ENCODE results near the gene LCA5.
"Not testable (repeated sequence)": the region's sequence is repeated elsewhere in the genome, so short reads cannot be mapped to it uniquely, and the experiment has no call there.

Gene LCA5

DNA sequence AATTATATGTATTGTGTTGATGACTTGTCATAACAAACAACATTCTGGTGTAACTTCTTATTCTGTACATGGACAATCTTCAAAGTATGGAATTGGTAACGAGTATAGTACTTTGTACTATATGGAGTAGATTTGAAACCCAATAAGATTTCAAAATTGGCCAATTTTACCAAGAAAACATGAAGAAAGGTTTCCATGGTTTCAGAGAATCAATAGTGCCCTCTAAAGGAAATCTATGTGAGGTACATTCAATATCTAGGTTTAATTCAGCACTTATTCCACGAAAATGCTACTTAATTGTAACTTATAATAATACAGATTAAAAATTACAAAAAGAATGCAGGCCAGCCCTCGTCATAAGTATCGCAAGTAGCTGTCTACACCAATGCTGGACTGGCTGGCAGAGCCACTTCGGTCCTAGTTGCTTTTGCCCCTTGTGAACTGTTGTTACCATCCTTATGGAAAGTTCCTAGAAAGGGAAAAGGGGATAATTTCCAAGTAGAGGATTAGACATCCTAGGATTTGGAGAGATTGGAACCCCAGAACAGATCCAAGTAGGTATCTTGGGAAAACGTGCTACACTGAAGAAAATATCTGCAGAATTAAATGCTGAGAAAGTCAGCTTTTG lies 70.9 kb downstream of the LCA5 start:
- no peak for DNase-seq (ENCODE audit: low spot score)

DNA sequence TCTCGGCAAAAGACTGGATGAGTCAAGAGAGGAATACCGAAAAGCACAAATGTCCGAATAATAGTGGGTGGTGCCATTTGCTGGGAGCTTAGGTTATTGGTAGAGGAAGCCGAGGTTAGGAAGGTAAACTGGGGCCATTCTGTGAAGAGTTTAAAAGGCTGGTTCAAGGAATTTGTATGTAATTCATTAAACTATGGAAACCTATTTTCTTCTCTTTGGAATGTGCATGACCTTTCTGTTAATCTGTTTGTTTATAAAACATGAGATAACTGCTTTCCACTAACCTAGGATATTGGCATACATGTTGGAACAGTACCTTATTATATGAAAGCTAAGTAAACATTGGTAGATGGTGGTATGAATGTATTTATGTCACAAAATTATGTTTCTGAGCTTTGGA lies 71.8 kb downstream of the LCA5 start:
- no peak for DNase-seq (ENCODE audit: low spot score)

DNA sequence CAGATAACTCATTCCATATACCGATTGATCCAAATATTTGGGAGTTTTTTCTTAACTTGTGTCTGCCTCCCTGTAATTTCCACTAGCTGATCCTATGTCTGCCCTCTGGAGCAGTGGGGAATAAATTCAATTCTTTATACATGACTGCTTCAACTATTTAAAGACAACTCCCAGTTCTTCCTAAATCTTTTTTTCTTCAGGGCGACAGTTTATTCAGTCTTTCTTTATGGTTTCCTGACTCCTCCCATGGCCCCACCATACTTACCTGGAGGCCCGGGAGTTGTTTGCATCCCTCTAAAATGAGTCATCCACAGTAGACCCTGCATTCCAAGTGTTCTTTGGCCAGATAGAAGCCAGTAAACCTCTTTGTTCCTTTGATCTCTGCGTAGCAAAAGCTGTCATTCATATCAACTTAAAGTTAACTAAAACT lies 73.6 kb downstream of the LCA5 start:
- no peak for DNase-seq (ENCODE audit: low spot score)

DNA sequence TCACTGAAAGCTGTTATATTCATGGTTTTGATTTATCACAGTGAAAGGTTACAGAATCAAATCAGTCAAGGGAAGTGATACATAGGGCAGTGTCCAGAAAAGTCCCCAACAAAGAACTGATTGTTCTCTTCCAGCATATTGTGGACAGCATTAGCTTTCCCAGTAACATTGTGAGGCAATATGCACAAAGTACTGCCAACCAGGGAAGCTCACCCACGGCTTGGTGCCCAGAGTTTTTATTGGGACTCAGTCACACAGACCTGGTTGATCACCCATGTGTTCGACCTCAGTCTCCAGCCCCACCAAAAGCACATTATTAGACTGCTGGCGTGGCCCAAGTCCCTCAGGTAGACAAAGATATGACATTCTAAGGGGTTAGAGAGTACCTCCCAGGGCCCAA lies 76.0 kb downstream of the LCA5 start:
- no peak for DNase-seq (ENCODE audit: low spot score)

- DNase-seq (ENCODE audit: low spot score), result no peak
Observed at GRCh38 chr6:79455446-79455845, 81.8 kb downstream of the LCA5 start.

DNA sequence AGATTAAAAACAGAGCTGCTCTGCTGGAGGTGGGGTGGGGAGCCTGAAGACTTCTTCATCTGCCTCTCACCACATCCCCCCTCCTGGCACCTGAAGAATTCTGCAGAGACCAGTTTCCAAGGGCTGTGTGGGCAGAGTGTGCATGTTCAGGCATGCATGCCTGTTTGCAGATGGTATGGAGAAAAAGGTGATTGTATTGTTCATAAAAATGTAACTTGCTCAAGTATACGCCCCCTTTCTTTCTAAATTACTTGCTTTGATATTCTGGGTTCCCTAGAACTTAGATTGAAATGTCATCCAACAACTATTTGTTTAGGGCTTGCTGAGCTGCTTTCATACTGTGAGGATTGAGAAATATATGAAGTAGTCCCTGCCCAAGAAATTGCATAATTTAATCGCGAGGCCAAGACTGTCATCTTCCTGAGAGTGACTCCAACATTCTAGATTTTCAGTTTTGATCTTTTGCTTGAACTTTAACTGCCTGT lies 83.6 kb downstream of the LCA5 start:
- DNase-seq (ENCODE audit: low spot score), result no peak

- DNase-seq (ENCODE audit: low spot score), result no peak
Observed at GRCh38 chr6:79450984-79451383, 86.2 kb downstream of the LCA5 start.

DNA sequence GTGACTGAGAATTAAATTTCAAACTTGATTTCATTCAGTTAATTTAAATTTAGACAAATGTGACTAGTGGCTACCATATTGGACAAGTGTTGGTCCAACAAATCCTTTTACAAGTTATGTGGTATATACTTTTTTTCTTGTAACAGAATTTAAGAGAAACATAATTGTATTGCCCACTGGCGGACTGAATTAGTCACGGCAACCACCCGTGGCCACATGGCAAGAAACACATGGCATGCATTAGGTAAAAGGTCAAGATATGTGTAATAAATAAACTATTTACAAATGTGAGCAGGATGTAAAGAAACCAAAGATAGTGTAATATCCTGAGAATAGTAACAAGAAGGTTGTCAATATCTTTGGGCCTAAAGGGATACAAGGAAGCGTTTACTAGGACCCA lies 91.2 kb downstream of the LCA5 start:
- DNase-seq (ENCODE audit: low spot score), result no peak

DNA sequence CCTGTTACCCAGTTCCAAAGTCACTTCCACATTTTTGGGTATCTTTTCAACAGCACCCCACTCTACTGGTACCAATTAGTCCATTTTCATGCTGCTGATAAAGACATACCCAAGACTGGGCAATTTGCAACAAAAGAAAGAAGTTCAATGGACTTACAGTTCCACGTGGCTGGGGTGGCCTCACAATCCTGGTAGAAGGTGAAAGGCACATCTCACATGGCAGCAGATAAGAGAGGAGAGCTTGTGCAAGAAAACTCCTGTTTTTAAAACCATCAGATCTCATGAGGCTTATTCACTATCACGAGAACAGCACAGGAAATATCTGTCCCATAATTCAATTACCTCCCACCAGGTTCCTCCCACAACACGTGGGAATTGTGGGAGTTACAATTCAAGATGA lies 93.4 kb downstream of the LCA5 start:
- not testable (repeated sequence) for DNase-seq (ENCODE audit: low spot score)

DNA sequence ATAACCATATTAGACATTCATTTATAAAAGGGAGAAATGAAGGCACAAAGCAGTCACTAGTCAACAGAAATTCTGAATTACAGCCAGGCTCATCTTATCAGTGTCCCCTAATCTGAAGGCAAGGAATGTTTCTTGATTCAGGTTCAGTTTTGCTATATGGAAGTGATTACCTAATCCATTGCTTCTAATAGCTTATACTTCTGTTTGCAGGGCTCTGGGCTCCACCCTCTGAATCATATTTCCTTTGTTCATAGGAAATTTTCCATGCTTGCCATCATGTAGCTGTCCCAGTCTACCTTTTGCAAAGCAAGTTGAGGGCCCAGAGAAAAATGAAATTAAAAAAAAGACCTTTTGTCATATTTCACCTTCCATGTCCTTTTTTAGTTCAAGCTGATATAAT lies 96.0 kb downstream of the LCA5 start:
- DNase-seq (ENCODE audit: low spot score), result no peak

DNA sequence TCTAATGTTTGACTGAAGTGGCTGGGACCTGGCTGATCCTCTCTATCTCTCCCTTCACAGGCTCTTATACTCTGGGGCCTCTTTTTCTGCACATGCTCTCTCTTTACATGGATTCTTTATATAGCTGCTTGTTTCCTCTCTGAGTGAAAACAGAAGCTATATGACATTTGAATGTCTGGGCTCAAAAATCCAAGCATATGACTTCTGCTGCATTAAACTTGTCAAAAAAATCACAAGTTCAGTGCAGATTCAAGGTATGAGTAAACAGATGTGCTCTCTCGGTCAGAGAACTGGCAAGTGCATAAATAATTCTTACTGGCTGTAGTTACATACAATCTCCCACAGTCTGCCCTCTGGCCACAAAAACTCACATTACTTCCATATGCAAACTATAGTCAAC lies 96.6 kb downstream of the LCA5 start:
- no peak for DNase-seq (ENCODE audit: low spot score)

DNA sequence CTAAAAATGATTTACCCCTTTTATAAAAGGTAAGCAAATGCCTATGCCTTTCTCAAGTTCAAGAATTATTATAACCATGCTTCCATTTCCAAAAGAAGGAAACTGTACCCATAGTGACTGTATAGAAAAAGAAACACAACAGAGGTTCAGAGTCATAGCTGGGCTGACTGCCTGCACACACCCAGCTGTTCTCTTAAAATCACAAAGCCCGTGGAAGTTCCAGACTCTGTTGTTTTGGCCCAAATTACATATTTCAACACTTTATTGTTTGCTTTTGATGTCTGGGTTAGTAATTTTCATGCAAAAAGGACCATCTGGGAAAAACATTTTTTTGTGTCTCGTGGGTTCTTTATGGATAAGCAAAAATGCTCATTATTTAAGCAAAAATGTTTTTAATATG lies 99.2 kb downstream of the LCA5 start:
- no peak for DNase-seq (ENCODE audit: low spot score)

DNA sequence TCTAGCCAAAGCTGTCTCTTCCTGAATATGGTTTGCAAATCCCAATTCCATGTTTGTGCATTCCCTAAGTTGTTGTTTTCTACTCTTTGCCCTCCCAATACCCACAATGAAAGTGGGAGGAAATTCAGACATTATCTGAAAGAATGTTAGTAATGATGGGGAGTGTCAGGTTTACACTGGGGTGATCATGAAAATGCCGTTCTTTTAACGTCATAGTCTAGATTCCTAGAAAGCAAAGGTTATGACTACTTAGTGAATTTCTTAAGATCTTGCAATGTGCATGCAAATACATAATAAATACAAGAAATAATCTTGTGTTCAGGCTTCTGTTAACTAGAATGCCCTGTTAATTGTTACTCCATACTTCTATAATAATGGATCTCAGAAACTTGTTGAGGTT lies 101.0 kb downstream of the LCA5 start:
- DNase-seq (ENCODE audit: low spot score), result no peak

DNA sequence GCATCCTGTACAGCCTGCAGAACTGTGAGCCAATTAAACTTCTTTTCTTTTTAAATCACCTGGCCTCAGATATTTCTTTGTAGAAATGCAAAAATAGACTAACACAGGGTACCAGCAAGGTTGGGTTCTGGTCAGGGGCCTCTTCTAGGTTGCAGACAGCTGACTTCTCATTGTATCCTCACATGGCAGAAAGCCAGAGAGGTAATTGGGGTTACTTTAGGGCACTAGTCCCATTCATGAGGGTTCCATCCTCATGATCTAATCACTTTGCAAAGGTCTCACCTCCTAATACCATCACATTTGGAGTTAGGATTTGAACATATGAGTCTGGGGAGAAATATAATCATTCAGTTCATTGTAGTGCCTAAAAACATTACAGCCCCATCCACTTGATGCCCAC lies 101.5 kb downstream of the LCA5 start:
- no peak for DNase-seq (ENCODE audit: low spot score)
